Ectodermal cell (in vitro differentiated cells): Measurements from ENCODE around the gene AMOTL2.

Source experiments
- H3K27ac ChIP-seq: 2 replicates; pipeline ENCODE4 v1.7.0; 2013; ENCODE audit warnings: mild to moderate bottlenecking, low read depth, low read length; ENCODE audit not compliant: insufficient read depth, poor library complexity, severe bottlenecking
- H3K27me3 ChIP-seq: 2 replicates; pipeline ENCODE4 v1.7.0; 2013; ENCODE audit warnings: mild to moderate bottlenecking, low read length; ENCODE audit not compliant: insufficient read depth, control insufficient read depth, poor library complexity, severe bottlenecking
- H3K36me3 ChIP-seq: one replicate; pipeline ENCODE4 v1.7.0; 2013; ENCODE audit warnings: low read length; ENCODE audit not compliant: control insufficient read depth, insufficient read depth
- H3K4me1 ChIP-seq: one replicate; pipeline ENCODE4 v1.7.0; 2013; ENCODE audit warnings: low read length; ENCODE audit not compliant: control insufficient read depth, insufficient read depth
- H3K4me3 ChIP-seq: 2 replicates; pipeline ENCODE4 v1.7.0; 2013; ENCODE audit warnings: low read depth, low read length, control low read depth; ENCODE audit not compliant: insufficient read depth
- H3K9me3 ChIP-seq: 2 replicates; pipeline ENCODE4 v1.7.0; 2013; ENCODE audit warnings: mild to moderate bottlenecking, low read length, moderate library complexity; ENCODE audit not compliant: control insufficient read depth
- WGBS, 2 experiments: methylation state at CpG; one replicate each; pipeline ENCODE4 v1.1.7; 2013; ENCODE audit warnings: missing lambda C conversion rate in 2 of 2; 5-methylcytosine and 5-hydroxymethylcytosine counted together

AMOTL2 gene

GRCh38 chr3:134336587-134336986 is 37.7 kb downstream of the AMOTL2 start:
- Histone ChIP-seq H3K36me3 (no peaks in the 10 kb centered on the region), H3K9me3 (no peaks in the 10 kb centered on the region), H3K4me3 (no peak overlapping the region), H3K27ac (no peak overlapping the region), H3K4me1 (peaks cover 37% of the 10 kb centered on the region), H3K27me3 (no peaks in the 10 kb centered on the region)
- WGBS, 2 experiments: 91 to 92% methylated on average over 6 of the region's 6 CpGs

DNA sequence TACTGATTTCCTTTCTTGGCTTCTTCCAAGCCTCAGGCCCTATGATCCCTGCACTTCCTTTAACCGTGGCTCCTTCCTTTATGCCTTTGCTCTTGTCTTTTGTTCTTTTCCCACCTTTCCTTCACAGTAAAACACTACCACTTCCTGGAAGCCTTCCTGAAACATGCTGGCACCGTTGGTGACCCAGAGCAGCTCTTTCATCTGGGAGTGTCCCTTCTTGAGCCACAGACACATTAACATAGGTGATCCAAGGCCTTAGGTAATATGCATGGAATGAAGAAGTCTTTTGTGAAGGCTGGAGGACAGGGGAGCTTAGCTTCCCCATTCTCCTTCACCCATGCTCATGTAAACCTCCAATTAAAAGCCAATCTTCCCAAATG is 39.4 kb downstream of the AMOTL2 start:
- peaks cover 4% of the 10 kb centered on the region for H3K27me3 ChIP-seq
- H3K9me3 ChIP-seq: no peaks in the 10 kb centered on the region
- H3K27ac ChIP-seq: no peak overlapping the region
- WGBS, 2 experiments: 73 to 89% methylated on average over 2 of the region's 2 CpGs
- peaks cover 48% of the 10 kb centered on the region for H3K4me1 ChIP-seq
- H3K36me3 ChIP-seq: no peaks in the 10 kb centered on the region
- H3K4me3 ChIP-seq: no peak overlapping the region

DNA sequence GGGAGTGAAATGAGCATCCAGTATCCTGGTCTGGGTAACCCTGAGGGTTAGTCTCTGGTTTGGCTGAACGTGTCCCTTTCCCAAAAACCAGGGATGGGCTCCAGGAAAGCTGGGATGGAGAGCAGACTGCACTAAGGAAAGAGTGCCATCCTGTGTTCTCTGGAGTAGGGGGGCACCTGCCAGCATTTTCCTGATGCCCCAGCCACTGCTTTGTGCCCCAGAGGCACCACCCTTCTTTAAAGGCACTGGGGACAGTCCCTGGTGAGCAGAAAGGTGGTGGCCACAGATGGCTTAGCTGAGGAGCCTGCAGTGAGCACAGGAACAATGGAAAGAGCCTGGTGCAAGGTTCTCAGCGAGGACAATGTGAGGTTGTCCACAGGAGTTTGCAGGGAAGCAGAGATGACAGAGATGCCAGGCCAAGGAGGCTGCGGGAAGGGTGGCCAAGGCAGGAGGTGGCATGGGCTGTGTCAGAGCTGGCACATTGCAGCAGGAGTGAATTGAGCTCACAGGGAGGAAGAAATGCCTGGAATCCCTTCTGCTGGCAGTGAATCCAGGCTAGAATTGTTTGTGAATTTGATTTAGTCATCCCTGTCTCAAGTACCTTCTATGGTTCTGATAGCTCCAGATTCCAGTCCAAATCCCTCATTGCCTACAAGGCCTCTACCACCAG is 39.9 kb downstream of the AMOTL2 start:
- Histone ChIP-seq H3K9me3 (no peaks in the 10 kb centered on the region), H3K4me1 (peaks cover 52% of the 10 kb centered on the region), H3K4me3 (no peak overlapping the region), H3K36me3 (no peaks in the 10 kb centered on the region), H3K27me3 (peaks cover 4% of the 10 kb centered on the region), H3K27ac (peak overlapping the region; percentile 76)
- WGBS, 2 experiments: 88 to 91% methylated on average over 3 of the region's 3 CpGs

DNA sequence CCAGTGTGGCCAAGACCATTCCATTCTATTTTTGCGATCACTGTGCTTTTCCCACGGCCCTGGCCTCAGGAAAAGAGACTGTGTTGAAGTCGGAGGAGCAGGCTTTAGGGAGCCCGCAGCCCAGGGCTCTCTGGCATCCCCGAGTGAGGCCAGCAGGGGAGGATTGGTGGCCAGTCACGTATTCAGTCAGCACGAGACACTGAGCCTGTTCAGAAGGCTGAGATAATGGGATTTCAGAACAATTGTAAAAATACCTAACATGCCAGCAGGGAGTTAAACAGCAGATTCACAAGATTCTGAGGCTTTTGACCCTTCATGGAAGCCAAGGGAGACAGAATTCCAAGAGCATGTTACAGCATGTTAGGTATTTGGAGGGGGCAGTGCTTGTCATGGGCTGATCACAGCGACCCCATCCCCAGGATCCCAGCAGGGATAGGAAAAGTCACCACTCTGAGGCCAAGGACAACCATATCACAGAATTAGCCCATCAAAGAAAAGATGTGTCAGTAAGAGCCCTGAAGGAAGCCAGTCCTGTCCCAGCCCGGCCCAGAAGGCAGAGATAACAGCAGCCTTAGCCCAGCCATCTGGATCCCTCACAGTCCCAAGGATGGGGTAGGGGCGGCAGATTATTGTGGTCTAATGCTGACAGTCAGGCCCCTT is 40.6 kb downstream of the AMOTL2 start:
- peaks cover 52% of the 10 kb centered on the region for H3K4me1 ChIP-seq
- 24 to 33% methylated on average over 10 of the region's 10 CpGs for WGBS, 2 experiments
- H3K4me3 ChIP-seq: no peak overlapping the region
- peaks cover 4% of the 10 kb centered on the region for H3K27me3 ChIP-seq
- H3K36me3 ChIP-seq: no peaks in the 10 kb centered on the region
- no peaks in the 10 kb centered on the region for H3K9me3 ChIP-seq
- peak overlapping the region; percentile 76 for H3K27ac ChIP-seq

DNA sequence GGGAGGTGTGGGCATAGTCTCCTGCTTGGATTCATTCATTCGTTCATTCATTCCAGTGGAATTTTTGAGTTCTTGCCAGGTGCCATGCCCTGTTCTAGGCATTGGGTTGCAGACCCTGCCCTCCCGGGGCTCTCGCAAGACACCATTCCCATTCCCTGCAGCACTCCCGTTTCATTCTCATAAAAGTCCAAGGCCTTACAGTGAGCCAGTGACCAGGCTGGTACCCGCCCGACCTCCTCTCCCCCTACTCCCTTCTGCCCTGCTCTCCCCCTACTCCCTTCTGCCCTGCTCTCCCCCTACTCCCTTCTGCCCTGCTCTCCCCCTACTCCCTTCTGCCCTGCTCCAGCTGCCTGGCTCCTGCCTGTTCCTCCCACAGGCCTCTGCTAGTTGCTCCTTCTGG is 41.9 kb downstream of the AMOTL2 start:
- Histone ChIP-seq H3K27me3 (peaks cover 4% of the 10 kb centered on the region), H3K27ac (no peak overlapping the region), H3K36me3 (no peaks in the 10 kb centered on the region), H3K4me3 (no peak overlapping the region), H3K9me3 (no peaks in the 10 kb centered on the region), H3K4me1 (peaks cover 54% of the 10 kb centered on the region)
- WGBS, 2 experiments: 87% methylated on average over 6 of the region's 6 CpGs

- WGBS, 2 experiments: 79 to 82% methylated on average over 5 of the region's 5 CpGs
- Histone ChIP-seq H3K4me3 (no peak overlapping the region), H3K9me3 (no peaks in the 10 kb centered on the region), H3K4me1 (peaks cover 60% of the 10 kb centered on the region), H3K27ac (no peak overlapping the region), H3K27me3 (peaks cover 4% of the 10 kb centered on the region), H3K36me3 (no peaks in the 10 kb centered on the region)
These were observed 42.4 kb downstream of the AMOTL2 start for GRCh38 chr3:134331811-134332199.

- Histone ChIP-seq H3K36me3 (no peaks in the 10 kb centered on the region), H3K27ac (no peak overlapping the region), H3K27me3 (peaks cover 4% of the 10 kb centered on the region), H3K4me3 (no peak overlapping the region), H3K4me1 (peaks cover 66% of the 10 kb centered on the region), H3K9me3 (no peaks in the 10 kb centered on the region)
- 86% methylated on average over 6 of the region's 6 CpGs for WGBS, 2 experiments
These were observed 43.1 kb downstream of the AMOTL2 start for GRCh38 chr3:134330883-134331810.

DNA sequence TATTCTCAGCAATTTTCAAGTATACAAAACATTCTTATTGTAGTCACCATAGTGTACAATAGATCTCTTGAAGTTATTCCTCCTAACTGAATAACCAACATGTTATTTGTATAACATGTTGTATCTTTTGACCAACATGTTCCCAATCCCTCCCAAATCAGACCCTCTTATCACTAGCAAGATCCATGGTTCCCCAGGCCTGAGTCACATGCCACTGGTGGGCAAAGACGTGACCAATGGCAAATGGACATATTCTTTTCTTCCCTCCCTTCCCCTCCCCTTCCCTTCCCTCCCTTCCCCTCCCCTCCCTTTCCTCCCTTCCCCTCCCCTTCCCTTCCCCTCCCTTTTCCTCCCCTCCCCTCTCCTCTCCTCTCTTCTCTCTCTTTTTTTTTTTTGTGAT is 45.4 kb downstream of the AMOTL2 start:
- WGBS, 2 experiments: 92% methylated on average over 1 of the region's 1 CpG; no CpG with 5 or more reads in 1 of the 2 experiments
- no peak overlapping the region for H3K27ac ChIP-seq
- no peak overlapping the region for H3K4me3 ChIP-seq
- H3K9me3 ChIP-seq: no peaks in the 10 kb centered on the region
- H3K4me1 ChIP-seq: peaks cover 51% of the 10 kb centered on the region
- no peaks in the 10 kb centered on the region for H3K36me3 ChIP-seq
- peaks cover 4% of the 10 kb centered on the region for H3K27me3 ChIP-seq

GRCh38 chr3:134328147-134328591 is 46.1 kb downstream of the AMOTL2 start:
- no peak overlapping the region for H3K4me3 ChIP-seq
- 90 to 91% methylated on average over 6 of the region's 6 CpGs for WGBS, 2 experiments
- no peaks in the 10 kb centered on the region for H3K36me3 ChIP-seq
- peaks cover 44% of the 10 kb centered on the region for H3K4me1 ChIP-seq
- H3K27ac ChIP-seq: no peak overlapping the region
- no peaks in the 10 kb centered on the region for H3K9me3 ChIP-seq
- peaks cover 4% of the 10 kb centered on the region for H3K27me3 ChIP-seq

DNA sequence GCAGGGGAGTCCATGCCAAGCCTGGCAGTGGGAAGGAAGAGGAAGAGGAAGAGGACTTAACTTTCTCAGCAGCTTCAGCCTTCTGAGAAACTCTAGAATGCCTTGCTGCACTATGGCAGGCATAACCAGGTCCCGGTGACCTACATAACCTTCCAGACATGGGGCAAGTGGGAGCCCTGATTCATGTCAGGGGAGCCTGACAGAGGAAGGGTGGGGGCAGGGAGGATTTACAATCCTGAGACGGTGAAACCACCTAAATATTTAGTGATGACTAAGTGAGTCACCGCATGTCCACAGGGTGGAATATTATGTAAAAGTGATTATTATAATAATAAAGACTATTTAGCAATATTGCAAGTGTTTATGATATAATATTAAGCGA is 46.7 kb downstream of the AMOTL2 start:
- Histone ChIP-seq H3K4me3 (no peak overlapping the region), H3K27me3 (peaks cover 4% of the 10 kb centered on the region), H3K36me3 (no peaks in the 10 kb centered on the region), H3K4me1 (peaks cover 39% of the 10 kb centered on the region), H3K9me3 (no peaks in the 10 kb centered on the region), H3K27ac (no peak overlapping the region)
- 81 to 89% methylated on average over 3 to 4 of the region's 4 CpGs for WGBS, 2 experiments
